COLO829 (cell line): Measurements from ENCODE around the gene CCDC122.
A peak's percentile ranks its signal among the peaks of the same experiment; 100 is the strongest.
"Not testable (repeated sequence)": the region's sequence is repeated elsewhere in the genome, so short reads cannot be mapped to it uniquely, and the experiment has no call there.

Source experiments
- DNase-seq: peaks from one replicate; pipeline ENCODE4 v3.0.0; 2012; ENCODE audit warnings: low spot score

Gene CCDC122

DNA sequence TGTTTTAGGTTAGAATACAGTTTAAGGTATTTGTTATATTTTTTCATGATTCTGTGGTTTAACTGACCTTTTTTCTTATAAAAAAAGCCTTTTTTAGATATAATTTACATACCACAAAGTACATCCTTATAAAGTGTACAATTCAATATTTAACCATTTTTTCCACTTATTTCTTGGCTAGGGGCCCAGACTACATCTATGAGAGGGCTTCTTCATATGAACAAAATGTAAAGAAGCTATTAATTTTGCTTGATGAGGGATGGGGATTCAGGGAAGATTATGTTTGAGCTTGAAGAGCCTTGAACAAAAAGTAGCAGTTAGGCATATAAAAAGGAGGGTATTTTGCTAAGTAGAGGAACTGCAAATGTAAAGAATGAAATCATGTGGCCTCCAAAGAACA is 2.2 kb downstream of the CCDC122 start:
- DNase-seq: no peak

DNA sequence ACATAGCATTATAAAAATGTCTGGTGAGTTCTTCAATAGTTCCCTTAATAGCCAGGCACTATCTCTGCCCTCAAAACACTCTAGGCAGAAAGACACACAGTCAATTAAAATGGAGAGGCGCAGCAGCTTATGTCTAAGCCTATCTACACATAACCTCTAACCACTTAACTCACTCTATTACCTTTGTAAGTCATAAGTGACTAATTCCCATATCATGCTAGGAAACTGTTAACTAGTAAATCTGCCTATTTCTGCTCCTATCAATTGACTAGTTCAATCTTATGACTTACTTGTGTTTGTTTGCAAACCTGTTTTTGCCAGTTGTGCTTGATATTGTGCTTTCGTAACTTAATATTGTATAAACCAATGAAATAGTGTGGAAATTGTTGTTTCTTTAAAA is 3.2 kb downstream of the CCDC122 start:
- DNase-seq: no peak

DNA sequence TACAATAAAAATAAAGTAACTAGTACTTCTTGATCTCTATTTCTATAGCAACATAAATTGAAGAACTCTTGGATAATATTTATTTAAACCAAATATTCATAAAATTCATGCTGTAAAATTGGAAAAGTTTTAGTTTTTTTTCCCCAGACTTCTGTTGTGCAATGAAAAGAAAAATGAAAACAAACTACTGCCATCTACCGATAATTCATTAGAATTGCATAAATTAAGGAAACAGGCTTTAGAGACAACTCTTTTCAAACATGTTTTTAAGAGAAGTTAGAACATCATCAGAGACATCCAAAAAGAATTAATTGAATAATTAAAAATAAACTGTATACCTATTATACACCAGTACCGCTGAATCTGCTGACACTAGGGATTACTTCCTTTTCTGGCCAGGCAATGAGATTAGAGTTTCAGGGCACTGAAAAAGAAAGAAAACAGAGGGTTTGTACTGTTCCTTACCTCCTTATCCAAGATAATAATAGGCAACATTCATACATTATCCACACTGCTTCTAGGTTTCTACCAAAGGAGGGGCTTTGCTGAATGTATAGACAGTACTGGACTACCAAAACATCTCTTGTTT is 4.9 kb downstream of the CCDC122 start:
- DNase-seq: peak; percentile 23

DNA sequence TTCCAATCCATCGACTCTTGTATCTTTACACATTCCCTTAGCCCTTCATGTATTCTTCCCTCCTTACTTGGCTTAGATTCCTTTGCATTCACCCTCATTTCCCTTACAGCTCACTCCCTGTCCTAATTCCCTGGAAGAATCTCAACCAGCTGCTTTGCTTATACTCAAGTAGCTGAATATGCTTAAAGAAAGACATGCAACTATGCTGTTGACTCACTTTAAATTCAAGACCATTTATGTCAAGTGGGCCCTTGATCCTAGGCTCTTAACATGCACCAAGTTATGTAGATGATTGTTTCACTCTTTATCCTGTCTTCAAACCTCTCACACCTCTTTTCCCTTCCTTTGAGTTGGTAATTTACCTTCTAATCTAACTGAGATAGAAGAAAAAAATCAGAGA is 7.4 kb downstream of the CCDC122 start:
- no peak for DNase-seq

DNA sequence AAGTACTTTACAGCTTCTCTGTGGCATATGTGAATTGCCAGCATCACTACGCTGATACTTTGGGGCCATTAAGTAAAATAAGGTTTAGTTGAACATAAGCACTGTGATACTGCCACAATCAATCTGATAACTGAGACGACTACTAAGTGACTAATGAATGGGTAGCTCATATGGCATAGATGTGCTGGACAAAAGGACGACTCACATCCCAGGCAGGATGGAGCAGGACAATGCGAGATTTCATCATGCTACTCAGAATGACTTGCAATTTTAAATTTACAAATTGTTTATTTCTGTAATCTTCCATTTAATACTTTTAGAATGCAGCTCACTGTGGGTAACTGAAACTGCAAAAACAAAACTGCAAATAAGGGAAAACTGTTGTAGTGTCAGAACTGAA is 13.6 kb downstream of the CCDC122 start:
- DNase-seq: peak; percentile 21

DNA sequence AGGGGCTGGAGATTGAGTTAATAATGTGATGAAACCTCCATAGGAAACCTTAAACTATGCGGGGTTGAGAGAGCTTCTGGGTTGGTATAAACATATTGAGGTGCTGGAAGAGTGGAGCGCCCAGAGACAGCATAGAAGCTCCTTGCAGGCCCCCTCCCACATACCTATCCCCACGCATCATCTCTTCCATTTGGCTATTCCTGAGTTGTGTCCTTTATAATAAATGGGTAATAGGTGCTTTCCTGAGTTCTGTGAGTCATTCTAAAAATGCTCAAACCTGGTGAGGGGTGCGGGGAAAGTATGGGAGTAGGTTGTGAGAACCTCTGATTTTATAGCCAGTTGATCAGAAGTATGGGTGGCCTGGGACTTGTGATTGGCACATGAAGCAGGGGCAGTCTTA is 14.6 kb downstream of the CCDC122 start:
- DNase-seq: no peak

DNA sequence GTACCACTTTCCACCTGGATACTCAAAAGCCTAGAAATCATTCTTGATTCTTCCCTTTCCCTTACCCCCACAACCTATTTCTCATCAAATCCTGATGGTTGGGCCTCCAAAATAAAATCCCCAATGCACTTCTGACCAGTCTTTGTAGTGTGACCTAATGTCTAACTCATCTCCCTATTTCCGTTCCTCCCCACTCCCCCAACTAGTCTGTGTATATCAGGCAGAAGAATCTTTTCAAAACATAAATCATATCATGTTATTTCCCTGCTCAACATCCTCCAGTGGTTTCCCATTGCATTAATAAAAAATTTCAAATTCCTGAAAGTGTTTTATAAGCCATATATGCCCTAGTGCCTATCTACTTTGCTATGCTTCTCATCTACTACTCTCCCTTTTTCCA is 17.7 kb downstream of the CCDC122 start:
- DNase-seq: no peak

DNA sequence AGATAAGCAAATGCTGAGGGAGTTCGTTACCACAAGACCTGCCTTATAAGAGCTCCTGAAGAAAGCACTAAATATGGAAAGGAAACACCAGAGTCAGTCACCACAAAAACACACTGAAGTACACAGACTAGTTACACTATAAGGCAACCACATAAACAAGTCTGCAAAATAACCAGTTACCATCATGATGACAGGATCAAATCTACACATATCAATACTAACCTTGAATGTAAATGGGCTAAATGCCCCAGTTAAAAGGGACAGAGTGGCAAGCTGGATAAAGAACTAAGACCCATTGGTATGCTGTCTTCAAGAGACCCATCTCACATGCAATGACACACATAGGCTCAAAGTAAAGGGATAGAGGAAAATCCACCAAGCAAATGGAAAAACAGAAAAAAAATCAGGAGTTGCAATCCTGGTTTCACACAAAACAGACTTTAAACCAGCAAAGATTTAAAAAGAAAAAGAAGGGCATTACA is 26.6 kb downstream of the CCDC122 start:
- no peak for DNase-seq

DNA sequence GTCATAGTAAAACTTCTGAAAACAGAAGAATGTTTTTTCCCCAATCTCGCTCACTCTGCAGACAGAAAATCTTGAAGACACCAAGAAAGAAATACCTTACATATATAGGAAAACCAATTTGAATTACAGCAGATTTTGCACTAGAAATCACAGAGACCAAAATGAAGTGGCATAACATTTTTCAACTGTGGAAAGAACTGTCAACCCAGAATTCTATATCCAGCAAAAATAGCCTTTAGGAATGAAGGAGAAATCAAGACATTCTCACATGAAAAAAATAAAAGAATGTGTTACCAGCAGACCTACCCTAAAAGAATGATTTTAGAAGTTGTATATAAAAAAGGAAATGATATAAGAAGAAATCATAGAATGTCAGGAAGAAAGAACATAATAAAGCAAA is 28.7 kb downstream of the CCDC122 start:
- no peak for DNase-seq

DNA sequence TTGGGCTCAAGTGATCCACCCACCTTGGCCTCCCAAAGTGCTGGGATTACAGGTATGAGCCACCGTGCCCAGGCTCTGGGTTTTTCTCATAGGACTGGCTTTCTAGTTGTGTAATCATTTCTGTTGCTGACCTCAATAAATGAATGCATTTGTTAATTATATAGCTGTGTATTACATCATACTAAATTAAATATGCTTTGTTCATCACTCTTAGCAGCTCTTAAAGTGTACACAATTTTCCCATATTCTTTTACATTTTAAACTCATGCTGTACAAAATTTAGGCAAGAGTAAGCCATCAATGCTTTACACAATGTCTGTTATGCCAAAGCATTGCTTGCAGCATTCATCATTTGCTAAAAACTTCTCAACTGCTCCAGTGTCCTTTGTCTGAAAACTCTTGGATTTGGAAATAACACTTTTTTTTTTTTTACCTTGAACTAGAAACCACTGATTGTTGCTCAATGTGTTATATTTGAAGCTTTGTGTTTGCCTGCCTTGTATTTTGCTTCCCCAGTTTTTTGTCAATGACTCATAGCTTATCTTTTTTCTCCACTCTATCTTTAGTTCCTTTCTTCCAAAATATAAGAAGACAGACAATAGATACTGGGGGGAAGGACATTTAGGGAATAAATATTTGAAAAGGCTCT is 31.4 kb downstream of the CCDC122 start:
- DNase-seq: peak; percentile 58

DNA sequence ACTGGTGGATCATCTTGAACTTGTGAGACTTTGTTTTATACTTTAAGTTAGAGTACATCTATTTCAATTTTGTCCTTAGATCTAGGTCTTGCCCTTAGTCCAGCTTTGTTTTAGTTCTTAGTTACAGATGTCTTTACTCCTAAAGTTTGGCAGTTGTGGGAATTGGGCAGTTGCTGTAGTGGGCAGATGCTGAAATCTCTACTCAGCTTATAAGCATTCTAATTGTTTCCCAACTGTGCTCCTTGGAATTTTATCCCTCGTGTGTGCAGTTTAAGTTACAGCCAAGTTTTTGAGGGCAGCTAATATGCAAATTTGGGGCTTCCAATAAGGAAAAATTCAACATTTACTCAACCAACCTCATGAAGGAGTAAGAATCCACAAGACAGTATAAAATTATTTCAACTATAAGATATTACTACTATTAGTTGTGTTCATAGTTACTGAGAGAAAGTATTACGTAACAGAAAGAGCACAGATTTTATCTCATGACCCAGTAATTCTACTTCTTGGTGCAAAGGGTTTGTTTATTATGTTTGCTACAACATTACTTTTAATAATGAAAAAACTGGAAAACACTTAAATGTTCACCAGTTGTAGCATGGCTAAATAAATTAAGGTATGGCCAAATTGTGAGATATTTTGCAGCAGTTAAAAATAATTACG is 32.9 kb downstream of the CCDC122 start:
- DNase-seq: no peak

DNA sequence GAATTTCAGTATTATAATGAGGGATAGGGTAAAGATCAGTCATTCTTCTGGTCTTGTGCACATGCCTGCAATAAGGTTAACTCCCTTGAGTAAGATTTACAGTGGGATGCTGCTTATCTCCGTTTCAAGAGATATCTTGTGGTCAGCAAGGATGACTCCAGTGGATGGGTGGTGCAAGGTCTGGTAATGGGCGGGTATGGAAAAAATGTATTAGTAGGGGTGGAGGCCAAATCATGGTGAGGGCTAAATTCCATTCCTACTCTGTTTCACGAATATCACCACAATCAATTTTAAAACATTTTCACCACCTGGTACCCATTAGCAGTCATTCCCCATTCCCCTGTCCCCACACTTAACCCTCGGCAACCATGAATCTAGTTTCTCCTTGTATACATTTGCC is 40.6 kb downstream of the CCDC122 start:
- DNase-seq: no peak

DNA sequence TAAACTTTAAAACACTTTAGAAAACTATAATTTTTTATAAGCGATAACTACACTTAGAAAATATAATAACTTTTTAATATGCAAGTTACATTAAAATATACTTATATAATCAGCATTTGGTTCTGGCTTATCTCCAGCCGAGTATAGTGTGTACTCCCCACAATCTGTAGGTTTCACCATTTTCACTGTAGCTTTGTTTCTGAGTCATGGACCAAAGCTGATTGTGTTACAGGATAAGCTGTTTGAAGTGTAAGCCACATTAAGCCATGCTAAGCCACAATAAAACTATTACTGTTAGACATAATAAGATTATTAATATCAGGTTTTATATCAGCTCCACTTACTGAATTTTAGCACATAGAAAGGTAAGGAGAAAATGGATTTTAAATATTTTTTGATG is 43.8 kb downstream of the CCDC122 start:
- DNase-seq: no peak

DNA sequence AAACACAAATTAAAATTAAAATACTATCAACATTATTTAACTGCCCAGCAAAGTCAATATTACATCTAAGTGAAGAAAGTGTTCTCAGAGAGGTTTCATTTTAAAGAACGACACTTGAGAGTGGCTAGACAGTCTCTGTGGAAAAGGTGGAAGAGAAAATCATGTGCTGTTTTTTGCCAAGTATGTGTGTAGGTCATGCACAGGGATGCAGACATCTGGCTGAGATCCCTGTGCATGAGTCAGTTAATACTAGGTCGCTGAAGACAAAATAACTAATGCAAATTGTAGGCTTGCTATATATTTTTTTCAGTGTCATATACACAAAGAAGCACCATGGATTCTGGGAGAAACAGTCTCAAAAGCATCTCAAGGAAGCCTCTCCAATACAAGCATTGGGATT is 48.5 kb downstream of the CCDC122 start:
- DNase-seq: no peak

DNA sequence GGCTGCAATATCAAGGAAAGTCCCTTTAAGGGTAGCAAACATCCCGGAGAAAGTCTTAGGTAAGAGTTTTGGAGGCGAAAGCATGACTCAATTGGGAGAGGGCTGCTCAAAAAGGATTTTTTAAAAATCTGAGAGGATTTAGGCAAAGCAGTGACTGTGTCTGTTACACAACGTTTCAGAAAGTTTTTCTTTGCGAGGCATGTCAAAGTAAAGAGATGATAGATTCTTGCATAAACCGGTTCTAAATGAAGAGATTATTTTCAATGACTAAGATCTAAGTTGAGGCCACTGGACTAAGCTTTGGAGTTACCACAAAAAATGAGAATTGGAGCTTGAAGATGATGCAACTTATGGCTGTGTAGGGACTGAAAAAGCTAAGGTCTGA is 49.1 kb downstream of the CCDC122 start:
- DNase-seq: no peak

DNA sequence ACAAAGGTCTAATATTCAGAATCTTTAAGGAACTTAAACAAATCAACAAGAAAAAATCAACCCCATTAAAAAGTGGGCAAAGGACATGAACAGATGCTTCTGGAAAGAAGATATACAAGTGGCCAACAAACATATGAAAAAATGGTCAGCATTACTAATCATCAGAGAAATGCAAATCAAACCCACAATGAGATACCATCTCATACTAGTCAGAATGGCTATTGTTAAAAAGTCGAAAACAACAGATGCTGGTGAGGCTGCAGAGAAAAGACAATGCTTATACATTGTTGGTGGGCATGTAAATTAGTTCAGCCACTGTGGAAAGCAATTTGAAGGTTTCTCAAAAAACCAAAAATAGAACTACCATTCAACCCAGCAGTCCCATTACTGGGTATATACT is 54.9 kb downstream of the CCDC122 start:
- DNase-seq: not testable (repeated sequence)

DNA sequence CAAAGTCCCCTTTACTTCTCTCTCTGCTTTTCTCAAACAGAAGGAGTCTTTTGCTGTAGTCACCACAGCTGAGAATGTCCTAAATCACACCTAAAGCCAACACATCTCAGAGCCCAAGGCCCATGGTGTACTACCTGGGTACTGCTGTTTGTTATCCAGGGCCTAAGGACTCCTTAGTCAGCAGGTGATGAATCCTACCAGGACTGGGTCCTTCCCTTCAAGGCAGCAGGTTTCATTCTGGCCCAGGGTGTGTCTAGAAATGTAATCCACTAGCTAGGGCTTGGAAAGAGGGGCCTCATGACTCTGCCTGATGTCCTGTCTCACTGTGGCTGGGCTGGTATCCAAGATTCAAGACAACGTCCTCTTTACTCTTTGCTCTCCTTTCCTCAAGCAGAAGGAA is 56.6 kb downstream of the CCDC122 start:
- no peak for DNase-seq

DNA sequence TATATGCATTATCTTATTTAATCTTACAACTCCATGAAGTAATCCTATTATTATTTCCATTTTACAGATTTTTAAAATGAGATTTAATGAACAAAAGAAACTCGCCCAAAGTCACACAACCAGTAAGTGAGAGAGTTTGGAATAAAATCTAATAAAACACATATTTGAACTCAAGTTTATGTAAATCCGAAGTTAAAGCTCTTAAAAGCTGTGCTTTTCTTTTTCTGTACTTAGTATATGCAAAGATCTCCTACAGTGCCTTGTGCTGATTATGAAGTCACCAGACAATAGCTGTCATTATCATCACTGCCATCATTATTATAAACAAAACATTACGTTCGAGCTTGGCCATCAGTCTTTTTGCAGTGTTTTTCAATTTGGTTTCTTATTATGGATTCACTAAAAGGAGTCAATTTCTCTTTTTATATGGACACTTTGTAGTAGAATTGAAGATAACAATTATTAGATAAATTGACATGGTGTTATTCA is 63.1 kb downstream of the CCDC122 start:
- no peak for DNase-seq

DNA sequence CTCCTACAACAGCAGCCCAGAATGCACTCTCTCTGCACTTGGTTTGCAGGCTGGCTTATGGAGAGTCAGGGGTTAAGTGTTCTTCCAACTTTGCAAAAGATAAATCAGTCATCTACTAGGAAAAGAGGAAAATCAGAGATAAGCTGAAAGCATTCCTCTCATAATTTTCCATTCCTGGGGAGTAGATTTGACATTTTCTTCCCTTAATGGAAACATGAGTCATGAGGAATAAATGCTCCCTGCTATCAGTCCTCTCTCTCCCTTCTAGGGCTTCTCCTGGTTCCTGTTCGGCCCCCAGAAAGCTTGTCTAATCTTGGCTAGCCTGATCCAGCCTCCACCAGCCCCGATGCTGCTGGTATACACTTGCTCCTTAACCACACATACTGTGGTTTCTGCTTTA is 64.3 kb downstream of the CCDC122 start:
- peak; percentile 72 for DNase-seq

DNA sequence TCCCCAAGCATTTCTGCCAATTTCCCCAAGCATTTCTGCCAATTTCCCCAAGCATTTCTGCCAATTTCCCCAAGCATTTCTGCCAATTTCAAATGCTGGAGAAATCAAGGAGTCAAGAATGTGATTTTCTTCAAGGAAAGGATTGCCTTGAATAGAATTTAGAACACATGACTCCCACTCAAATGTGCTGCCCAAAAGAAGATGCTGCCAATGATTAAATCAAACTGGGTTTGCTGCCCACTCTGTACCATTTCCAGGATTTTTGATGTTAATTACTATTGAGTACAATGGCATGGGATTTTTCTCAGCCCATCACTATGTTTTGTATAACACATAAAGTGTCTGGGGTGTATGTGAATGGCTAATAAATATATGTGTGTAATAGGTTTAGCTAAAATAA is 70.9 kb downstream of the CCDC122 start:
- DNase-seq: no peak

DNA sequence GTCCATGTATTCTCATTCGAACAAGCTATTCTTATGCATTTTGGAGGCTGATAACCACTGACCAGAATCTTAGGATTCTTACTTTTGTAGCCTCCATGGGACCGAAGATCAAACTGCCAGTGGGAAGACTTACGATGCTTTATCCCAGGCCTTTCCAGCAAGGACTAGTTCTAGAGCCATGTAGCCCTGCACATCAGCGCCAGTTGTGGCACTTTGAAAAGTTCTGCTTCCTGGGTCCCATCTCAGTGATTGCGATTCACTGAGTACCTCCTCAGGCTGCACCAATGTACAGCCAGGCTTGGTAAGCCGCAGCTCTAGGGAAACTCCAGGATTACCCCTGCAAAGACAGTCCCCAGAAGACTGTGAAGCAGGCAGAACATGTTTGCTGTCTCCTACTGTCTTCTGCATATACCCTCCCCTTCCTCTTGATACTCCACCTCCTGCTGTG is 73.8 kb downstream of the CCDC122 start:
- no peak for DNase-seq

DNA sequence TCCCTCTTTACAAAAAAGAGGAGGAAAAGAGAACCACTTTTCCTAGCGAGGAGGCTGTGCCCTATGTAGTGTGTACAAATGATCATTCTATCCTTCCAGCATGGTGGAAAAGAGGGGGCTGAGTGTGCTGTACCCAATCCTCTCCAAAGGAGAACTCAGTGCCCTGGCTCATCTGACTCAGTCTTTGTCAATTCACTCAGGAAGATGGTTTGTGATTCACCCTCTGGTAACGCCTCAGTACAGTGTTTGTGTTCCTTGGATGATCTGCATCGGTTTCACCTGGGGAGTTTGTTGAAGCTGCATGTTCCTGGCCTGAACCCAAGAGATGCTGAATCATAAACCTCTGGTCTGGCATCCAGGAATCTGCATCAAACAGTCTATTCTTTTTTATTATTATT is 74.5 kb downstream of the CCDC122 start:
- DNase-seq: peak; percentile 64

DNA sequence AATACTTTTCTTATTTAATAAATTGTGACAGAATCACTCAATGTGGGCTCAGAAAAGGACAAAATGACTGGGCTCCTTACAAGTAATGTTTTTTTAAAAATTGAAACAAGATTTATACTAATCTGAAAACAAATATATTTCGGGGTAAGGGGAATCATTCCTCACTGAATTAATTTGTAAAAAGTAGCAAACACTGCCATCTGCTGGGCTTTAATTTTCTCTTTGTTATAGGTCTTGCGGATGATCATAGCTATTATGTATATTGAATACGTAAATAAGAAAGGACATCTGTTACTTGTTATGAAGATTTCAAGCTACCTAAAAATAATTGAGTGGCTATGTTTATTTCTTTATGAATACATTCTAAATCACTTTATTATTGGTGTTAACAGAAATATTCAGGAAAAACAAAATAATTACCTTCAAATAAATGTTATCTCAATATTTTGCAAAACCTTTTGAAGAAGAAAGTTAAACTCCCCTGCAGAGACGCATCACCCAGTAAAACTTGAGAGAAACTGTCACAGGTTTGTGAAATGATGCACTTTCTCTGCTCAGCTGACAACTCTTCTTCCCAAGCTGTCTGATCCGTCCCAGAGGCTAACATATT is 75.0 kb downstream of the CCDC122 start:
- peak; percentile 51 for DNase-seq
